Measurements from ENCODE around the gene THOC2. TPM values are rescaled to one million over a fixed set of nuclear protein-coding genes. Genes with fewer than 3 reads are reported as not detected.
"Not testable (repeated sequence)": the region's sequence is repeated elsewhere in the genome, so short reads cannot be mapped to it uniquely, and the experiment has no call there.

THOC2 gene
- total and polyA plus RNA-seq, 7 donors: 18.5 to 25.9 (median 20.2) TPM

GRCh38 chrX:123675154-123675553 lies 57.7 kb downstream of the THOC2 start:
- peaks cover 0 to 21% of the 10 kb centered on the region in 2 donors for H3K36me3 ChIP-seq (ENCODE audit: insufficient read depth in 1 of 2, low read depth in 1 of 2)
- ATAC-seq: no peak

GRCh38 chrX:123673813-123674212 lies 59.0 kb downstream of the THOC2 start:
- intact Hi-C loops (cut with DNase I): no loop called here
- H3K4me1 ChIP-seq: no peaks in the 10 kb centered on the region
- no peak for ATAC-seq
- no peak for DNase-seq
- TF ChIP-seq CTCF (IDR thresholded peaks at IDR 0.05): no peak
- no peaks in the 10 kb centered on the region for H3K27me3 ChIP-seq (ENCODE audit: insufficient read depth in 3 of 3, low read length in 2 of 3)
- 43 to 67% (median 61%) methylated on average over 1 of the region's 1 CpG for WGBS, 3 donors
- no peaks in the 10 kb centered on the region for H3K9me3 ChIP-seq
- H3K27ac ChIP-seq: no peak overlapping the region
- no peak overlapping the region for H3K4me3 ChIP-seq
- peaks cover 0 to 20% of the 10 kb centered on the region in 2 donors for H3K36me3 ChIP-seq (ENCODE audit: insufficient read depth in 1 of 2, low read depth in 1 of 2)

More at GRCh38 chrX:123675154-123675553, 57.7 kb downstream of the THOC2 start:
- no peak for TF ChIP-seq CTCF (IDR thresholded peaks at IDR 0.05)
- 87 to 98% (median 98%) methylated on average over 2 of the region's 2 CpGs for WGBS, 3 donors
- no peak for DNase-seq
- Histone ChIP-seq H3K27me3 (ENCODE audit: insufficient read depth in 3 of 3, low read length in 2 of 3) (no peaks in the 10 kb centered on the region), H3K4me1 (no peaks in the 10 kb centered on the region), H3K9me3 (no peaks in the 10 kb centered on the region), H3K27ac (no peak overlapping the region), H3K4me3 (no peak overlapping the region)
- intact Hi-C loops (cut with DNase I): no loop called here

GRCh38 chrX:123665197-123665596 lies 67.7 kb downstream of the THOC2 start:
- H3K27me3 ChIP-seq (ENCODE audit: insufficient read depth in 3 of 3, low read length in 2 of 3): no peaks in the 10 kb centered on the region
- H3K27ac ChIP-seq: no peak overlapping the region
- no peaks in the 10 kb centered on the region for H3K9me3 ChIP-seq
- H3K36me3 ChIP-seq (ENCODE audit: insufficient read depth in 1 of 2, low read depth in 1 of 2): peaks cover 0 to 54% of the 10 kb centered on the region in 2 donors
- H3K4me1 ChIP-seq: no peaks in the 10 kb centered on the region
- ATAC-seq (no peak), DNase-seq (no peak)
- H3K4me3 ChIP-seq: no peak overlapping the region
- TF ChIP-seq CTCF (IDR thresholded peaks at IDR 0.05): no peak
- intact Hi-C loops (cut with DNase I): no loop called here
- WGBS, 3 donors: 85 to 97% (median 96%) methylated on average over 3 of the region's 3 CpGs

GRCh38 chrX:123664467-123665167 lies 68.2 kb downstream of the THOC2 start:
- H3K27ac ChIP-seq; H3K9me3 ChIP-seq; H3K4me3 ChIP-seq; DNase-seq; H3K4me1 ChIP-seq; H3K27me3 ChIP-seq (ENCODE audit: insufficient read depth in 3 of 3, low read length in 2 of 3); intact Hi-C loops (cut with DNase I); ATAC-seq: not testable (repeated sequence)
- H3K36me3 ChIP-seq (ENCODE audit: insufficient read depth in 1 of 2, low read depth in 1 of 2): peaks cover 0 to 58% of the 10 kb centered on the region in 2 donors
- WGBS, 3 donors: 89 to 96% (median 95%) methylated on average over 6 of the region's 6 CpGs

- H3K27me3 ChIP-seq (ENCODE audit: insufficient read depth in 3 of 3, low read length in 2 of 3); ATAC-seq; H3K9me3 ChIP-seq; H3K27ac ChIP-seq; DNase-seq; H3K4me1 ChIP-seq; H3K4me3 ChIP-seq; intact Hi-C loops (cut with DNase I): not testable (repeated sequence)
- 95 to 96% (median 96%) methylated on average over 3 of the region's 3 CpGs for WGBS, 3 donors
- peaks cover 0 to 58% of the 10 kb centered on the region in 2 donors for H3K36me3 ChIP-seq (ENCODE audit: insufficient read depth in 1 of 2, low read depth in 1 of 2)
These were observed 69.1 kb downstream of the THOC2 start for GRCh38 chrX:123663720-123664119.

- H3K27ac ChIP-seq; H3K27me3 ChIP-seq (ENCODE audit: insufficient read depth in 3 of 3, low read length in 2 of 3); H3K4me3 ChIP-seq; DNase-seq; intact Hi-C loops (cut with DNase I); ATAC-seq; H3K9me3 ChIP-seq; H3K4me1 ChIP-seq: not testable (repeated sequence)
- 76 to 96% (median 85%) methylated on average over 9 of the region's 9 CpGs for WGBS, 3 donors
- H3K36me3 ChIP-seq (ENCODE audit: insufficient read depth in 1 of 2, low read depth in 1 of 2): peaks cover 0 to 17% of the 10 kb centered on the region in 2 donors
These were observed 76.3 kb downstream of the THOC2 start for GRCh38 chrX:123656507-123656906.

GRCh38 chrX:123648811-123649181 lies 84.1 kb downstream of the THOC2 start:
- H3K9me3 ChIP-seq; ATAC-seq; H3K27ac ChIP-seq; H3K27me3 ChIP-seq (ENCODE audit: insufficient read depth in 3 of 3, low read length in 2 of 3); intact Hi-C loops (cut with DNase I); H3K4me3 ChIP-seq; DNase-seq; H3K4me1 ChIP-seq; H3K36me3 ChIP-seq (ENCODE audit: insufficient read depth in 1 of 2, low read depth in 1 of 2): not testable (repeated sequence)
- 57 to 69% (median 58%) methylated on average over 6 of the region's 6 CpGs for WGBS, 3 donors
